Kidney capillary endothelial cell (primary cell): ENCODE results near the gene PDIA6.
"Not testable (repeated sequence)": the region's sequence is repeated elsewhere in the genome, so short reads cannot be mapped to it uniquely, and the experiment has no call there.

ENCODE experiments used
- DNase-seq: peaks from one replicate; pipeline ENCODE4 v3.0.0-alpha.2; 2018; ENCODE audit warnings: low spot score

Gene PDIA6

DNA sequence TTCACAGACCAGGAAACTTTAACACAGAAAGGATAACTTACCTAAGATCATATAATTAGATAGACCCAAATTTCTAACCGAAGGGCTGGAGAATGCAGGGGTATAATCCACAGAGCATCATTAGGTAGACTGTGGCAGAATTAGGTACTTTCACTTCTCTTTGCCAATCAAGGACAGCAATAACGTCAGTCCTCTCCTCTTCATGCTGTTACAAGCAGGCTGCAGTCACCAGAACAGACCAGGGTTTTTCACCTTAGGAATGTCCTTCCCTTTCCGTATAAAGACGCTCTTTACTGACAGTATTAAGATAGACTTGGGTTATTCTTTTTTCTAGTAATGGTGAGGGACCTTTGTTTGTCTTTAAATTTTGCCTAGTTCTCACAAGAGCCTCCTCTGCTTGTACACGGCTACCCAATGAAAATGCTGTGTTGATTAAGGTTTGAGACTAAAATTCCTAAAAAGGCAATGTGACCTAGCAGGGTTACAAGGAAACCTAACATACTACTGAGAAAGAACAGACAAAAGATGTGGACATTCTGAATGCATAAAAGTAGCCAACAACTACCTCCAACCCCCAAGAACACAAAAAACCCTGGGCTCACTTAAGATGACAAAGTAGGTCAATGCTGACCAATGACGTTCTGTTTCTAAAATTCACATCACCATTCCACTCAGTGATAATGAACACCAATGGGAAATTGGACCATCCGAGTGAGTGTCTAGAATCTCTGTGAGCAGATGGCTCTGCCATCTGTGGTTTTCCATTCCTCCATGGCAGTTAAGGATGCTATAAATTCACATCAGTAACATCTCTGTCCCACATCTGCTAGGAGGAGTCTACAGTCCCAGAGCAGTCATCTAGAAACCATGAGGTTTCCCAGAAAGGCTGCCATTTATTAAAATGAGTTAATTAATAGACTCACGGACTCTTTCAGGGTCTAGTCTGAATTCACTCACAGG lies 2.1 kb downstream of the PDIA6 start:
- no peak for DNase-seq

GRCh38 chr2:10806543-10806942 lies 6.0 kb downstream of the PDIA6 start:
- DNase-seq = no peak

DNA sequence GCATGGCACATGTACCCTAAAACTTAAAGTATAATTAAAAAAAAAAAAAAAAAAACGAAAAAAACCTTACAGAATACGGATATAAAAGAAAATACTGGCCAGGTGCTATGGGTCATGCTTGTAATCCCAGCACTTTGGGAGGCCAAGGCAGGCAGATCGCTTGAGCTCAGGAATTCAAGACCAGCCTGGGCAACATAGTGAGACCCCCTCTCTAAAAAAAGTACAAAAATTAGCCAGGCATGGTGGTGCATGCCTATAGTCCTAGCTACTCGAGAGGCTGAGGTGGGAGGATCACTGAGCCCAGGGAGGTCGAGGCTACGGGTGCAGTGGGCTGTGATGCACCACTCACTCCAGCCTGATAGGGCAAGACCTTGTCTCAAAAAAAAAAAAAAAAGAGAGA lies 6.6 kb downstream of the PDIA6 start:
- DNase-seq = not testable (repeated sequence)

- no peak for DNase-seq
Measured at GRCh38 chr2:10802657-10803056, 9.9 kb downstream of the PDIA6 start.

DNA sequence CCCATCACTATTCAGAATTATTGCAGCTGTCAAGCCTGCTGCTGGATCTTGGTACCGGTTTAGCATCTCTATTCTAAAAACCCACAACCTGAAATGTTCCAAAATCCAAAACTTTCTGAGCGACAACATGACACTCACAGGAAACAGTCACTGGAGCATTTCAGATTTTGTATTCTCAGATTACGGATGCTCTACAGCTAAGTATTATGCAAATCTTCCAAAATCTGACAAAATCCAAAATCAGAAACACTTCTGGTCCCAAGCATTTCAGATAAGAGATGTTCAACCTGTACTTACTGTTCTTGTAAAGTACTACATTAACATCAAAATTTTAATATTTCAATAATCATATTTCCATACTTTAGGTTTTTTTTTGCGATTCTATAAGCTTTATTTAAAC lies 12.4 kb downstream of the PDIA6 start:
- no peak for DNase-seq

DNA sequence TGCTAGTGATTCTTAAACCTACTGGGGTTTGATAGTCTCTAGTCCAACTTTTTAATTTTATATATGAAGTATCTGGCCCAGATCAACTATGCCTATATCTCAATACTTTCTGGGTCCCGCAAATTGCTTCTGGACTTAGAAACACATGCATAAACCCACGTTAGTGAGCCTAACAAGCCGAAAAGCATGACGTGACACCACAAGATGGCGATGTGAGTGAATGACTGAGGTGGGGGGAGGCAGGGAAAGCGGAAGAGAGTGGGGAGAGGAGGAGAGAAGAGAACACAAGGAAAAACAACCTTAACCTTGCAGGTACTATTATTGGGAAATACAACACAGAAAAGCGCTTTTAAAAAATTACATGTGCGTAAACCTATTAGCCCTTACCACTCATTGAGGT lies 13.8 kb downstream of the PDIA6 start:
- DNase-seq = no peak

DNA sequence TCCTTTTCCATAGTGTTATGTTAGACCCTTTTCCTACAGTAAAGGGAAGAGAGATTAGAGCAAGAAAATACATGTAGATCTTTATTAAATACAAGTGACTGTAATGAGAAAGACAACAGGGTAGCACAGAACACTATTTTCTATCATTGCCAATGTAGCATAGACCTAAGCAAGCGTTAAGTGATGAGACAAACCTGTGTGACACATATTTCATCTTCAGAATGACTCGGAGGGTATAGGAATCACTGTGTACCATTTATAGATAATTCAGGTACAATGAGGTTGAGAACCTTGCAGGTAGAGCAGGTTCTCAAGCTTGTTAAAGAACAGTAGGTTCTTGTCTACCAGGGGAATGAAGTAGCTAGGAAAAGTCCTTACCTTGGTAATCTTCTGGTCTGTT lies 15.9 kb downstream of the PDIA6 start:
- no peak for DNase-seq

GRCh38 chr2:10795508-10796046 lies 17.0 kb downstream of the PDIA6 start:
- no peak for DNase-seq

DNA sequence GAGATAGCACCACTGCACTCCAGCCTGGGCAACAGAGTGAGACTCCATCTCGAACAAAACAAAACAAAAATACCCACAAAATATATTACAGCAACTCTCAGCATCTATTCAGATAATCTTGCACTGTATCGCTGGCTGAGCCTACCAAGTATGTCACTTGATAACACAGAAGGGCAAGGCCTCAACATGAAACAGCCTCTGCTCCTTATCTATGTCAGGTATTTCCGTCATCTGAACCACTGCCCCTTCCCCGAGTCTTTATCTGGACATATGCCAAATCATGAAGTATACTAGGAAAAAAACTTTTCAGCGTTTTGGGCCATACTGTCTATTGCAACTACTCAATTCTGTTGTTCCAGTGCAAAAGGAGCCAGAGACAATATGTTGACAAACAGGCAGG lies 17.7 kb downstream of the PDIA6 start:
- no peak for DNase-seq

DNA sequence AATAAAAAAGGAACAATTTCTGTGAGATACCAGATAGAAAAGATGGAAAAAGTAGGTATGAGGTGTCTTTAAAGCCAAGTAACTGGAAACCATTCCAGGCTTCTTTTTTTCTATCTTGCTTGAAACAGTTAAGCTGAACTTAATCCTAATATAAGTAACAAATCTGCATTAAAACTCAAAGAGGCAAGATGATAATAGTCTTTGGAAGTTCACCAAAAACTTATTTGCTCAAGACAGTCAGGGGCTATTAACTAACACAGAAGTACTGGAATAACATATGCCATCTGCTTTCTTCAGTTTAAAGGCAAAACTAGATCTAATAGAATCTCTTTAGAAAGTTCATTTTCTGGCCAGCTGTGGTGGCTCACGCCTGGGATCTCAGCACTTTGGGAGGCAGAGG lies 18.8 kb downstream of the PDIA6 start:
- no peak for DNase-seq

GRCh38 chr2:10792660-10793400 lies 19.8 kb downstream of the PDIA6 start:
- no peak for DNase-seq

- DNase-seq = no peak
Measured at GRCh38 chr2:10792001-10792634, 20.5 kb downstream of the PDIA6 start.

GRCh38 chr2:10790228-10790973 lies 22.2 kb downstream of the PDIA6 start:
- no peak for DNase-seq

DNA sequence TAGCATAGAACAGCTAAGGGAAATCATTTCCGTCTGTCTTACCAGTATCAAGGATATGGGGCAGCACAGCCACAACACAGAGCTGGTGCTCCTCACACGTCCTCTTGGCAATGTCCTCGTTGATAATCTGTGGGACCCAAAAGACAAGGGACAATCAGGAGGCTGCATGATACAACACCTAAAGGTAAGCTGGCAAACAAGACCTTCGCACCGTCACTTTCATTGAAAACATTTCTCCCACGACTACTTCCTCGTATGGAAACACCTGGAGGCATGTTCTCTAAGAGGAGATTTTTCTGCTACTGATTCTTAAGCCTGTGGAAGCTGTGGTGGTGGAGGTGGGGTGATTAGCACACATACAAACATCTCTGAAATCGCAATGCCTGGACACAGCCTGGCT lies 23.7 kb downstream of the PDIA6 start:
- DNase-seq = no peak

DNA sequence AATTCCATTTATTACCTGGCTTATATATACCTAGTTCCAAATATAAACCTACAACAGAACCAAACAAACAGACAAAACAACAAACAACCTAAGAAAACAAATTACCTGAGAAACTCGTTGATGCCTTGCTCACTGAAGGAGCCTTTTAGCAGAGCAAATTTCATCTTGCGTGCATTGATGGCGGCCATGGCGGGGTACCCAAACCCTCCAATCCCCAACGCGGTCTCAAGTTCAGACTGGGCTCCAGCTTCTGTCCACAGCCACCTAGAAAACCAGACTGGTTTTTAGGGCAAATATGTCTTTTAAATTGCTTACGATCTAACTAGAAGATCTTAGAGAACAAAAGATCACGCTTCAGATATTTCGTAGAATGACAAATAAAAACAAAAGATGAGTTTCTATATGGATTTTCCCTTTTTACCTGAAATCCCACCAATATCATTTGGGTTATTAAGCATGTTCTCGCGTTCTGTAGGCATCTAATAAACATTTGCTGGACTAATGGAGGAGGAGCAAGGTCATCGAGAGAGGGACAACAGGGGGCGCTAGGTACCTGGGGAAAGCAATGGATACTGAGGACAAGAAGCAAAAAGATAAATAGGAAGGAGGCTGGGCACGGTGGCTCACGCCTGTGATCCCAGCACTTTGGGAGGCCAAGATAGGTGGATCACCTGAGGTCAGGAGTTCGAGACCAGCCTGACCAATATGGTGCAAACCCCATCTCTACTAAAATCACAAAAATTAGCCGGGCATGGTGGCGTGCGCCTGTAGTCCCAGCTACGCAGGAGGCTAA lies 25.2 kb downstream of the PDIA6 start:
- DNase-seq = no peak

GRCh38 chr2:10786240-10786982 lies 26.2 kb downstream of the PDIA6 start:
- DNase-seq = no peak

GRCh38 chr2:10785260-10785659 lies 27.3 kb downstream of the PDIA6 start:
- no peak for DNase-seq

GRCh38 chr2:10784719-10785118 lies 27.9 kb downstream of the PDIA6 start:
- no peak for DNase-seq

- DNase-seq = no peak
Measured at GRCh38 chr2:10783421-10783820, 29.2 kb downstream of the PDIA6 start.

GRCh38 chr2:10781746-10782145 lies 30.8 kb downstream of the PDIA6 start:
- no peak for DNase-seq
